Non-pigmented ciliary epithelial cell (primary cell): ENCODE results near the gene AMBRA1.
"Not testable (repeated sequence)": the region's sequence is repeated elsewhere in the genome, so short reads cannot be mapped to it uniquely, and the experiment has no call there.

ENCODE experiments used
- DNase-seq: peaks from one replicate; pipeline ENCODE4 v3.0.0-alpha.2; 2010; ENCODE audit warnings: low read depth

Gene AMBRA1

DNA sequence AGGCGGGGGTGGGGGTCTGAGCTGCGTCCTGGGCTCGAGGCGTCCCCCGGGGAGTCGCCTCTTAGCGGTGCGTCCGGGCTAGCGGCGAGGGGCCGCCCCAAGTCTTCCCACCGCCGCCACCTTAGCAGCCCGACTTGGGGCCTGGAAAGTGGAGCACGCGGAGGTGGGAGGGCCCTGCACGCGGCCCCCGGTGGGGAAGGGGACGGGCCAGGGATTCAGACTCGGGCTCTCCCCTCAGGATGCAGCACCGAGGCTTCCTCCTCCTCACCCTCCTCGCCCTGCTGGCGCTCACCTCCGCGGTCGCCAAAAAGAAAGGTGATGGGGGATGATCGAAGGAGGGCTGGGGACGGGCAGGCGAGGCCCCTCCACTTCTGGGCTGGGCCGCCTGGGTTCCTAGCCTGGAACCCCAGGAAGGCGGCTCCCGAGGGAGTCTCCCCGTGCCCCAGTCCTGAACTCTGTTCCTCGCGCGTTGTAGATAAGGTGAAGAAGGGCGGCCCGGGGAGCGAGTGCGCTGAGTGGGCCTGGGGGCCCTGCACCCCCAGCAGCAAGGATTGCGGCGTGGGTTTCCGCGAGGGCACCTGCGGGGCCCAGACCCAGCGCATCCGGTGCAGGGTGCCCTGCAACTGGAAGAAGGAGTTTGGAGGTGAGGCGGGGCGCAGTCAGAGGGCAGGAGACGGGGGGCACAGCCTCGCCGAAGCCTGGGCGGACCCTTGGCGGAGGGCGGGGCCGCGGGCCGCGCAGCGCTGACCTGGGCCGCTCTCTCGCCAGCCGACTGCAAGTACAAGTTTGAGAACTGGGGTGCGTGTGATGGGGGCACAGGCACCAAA is 211.8 kb downstream of the AMBRA1 start:
- no peak for DNase-seq

DNA sequence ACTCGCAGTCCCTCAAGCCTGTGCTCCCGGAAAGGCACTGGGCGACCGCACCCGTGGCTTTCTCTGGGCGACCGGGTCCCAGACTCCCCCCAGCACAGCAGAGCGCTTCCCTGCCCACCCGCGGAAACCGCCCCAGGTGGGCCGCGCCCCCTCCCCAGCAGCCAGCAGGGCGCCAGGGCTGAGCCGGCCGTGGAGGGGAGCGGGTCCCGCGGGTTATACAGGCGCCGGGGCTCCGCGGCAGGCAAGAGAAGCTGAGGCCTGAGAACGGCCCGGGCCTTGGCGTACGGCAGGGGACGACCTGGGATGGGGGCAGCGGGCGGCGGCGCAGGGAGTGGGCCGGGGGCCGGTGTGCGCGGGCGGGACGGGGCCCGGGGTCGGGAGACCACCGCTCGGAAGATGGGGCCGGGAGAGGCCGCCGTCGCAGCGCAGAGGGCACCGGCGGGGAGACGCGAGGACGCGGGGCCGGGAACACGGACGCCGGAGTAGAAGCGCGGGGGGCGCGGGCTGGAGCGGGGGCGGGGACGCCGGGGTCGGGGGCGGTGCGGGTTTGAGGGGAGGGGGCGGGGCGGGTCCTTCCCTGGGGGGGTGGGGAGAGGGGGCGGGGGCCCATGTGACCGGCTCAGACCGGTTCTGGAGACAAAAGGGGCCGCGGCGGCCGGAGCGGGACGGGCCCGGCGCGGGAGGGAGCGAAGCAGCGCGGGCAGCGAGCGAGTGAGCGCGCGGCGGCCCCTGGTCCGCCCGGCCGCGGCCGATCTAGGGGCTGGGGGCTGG is 212.6 kb downstream of the AMBRA1 start, which contains the start of gene MDK:
Gene MDK, plus strand, starts transcription at position 622 of the 771 bp plus-strand sequence. CDS start 389 bp downstream, outside the sequence.
- DNase-seq: no peak

DNA sequence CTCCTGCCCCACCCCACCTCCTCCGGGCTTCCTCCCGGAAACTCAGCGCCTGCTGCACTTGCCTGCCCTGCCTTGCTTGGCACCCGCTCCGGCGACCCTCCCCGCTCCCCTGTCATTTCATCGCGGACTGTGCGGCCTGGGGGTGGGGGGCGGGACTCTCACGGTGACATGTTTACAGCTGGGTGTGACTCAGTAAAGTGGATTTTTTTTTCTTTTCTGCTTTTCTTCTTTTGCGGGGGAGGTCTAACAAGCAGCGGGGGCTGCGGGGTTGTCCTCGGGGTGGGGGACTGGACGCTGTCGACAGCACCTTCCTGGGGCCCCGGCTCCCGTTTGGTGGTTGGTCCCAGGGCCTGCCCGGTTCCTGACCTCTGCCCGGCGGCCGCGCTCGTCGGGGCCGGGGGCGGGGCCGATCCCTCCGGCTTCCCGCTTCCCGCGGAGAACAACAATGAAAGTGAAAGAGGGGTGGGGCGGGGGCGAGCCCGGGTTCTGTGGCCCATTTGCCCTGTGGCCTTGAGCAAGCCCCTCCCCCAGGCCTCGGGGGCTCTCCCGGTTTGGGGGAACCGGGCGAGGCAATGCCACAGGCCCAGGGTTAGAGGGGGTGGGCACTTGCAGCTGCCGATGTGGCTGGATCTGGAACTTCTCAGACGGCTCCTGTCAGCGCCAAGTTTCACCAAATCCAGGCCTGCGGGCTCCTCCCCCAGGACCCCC is 213.3 kb downstream of the AMBRA1 start:
- no peak for DNase-seq

DNA sequence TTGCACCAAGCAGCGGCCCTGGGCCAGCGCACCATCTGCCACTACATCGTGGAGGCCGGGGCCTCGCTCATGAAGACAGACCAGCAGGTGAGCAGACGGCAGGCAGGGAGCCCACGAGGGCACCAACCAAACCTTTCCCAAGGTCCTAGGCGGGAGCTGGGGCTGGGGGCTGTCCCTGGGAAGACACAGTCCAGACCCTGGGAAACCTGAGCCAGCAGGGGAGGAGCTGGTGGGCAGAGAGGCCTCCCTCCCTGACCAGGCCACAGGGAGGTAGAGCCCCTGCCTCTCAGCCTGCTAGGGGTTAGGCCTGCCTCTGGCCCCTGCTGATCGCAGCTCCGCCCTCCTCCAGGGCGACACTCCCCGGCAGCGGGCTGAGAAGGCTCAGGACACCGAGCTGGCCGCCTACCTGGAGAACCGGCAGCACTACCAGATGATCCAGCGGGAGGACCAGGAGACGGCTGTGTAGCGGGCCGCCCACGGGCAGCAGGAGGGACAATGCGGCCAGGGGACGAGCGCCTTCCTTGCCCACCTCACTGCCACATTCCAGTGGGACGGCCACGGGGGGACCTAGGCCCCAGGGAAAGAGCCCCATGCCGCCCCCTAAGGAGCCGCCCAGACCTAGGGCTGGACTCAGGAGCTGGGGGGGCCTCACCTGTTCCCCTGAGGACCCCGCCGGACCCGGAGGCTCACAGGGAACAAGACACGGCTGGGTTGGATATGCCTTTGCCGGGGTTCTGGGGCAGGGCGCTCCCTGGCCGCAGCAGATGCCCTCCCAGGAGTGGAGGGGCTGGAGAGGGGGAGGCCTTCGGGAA is 214.1 kb downstream of the AMBRA1 start:
- DNase-seq: not testable (repeated sequence)

DNA sequence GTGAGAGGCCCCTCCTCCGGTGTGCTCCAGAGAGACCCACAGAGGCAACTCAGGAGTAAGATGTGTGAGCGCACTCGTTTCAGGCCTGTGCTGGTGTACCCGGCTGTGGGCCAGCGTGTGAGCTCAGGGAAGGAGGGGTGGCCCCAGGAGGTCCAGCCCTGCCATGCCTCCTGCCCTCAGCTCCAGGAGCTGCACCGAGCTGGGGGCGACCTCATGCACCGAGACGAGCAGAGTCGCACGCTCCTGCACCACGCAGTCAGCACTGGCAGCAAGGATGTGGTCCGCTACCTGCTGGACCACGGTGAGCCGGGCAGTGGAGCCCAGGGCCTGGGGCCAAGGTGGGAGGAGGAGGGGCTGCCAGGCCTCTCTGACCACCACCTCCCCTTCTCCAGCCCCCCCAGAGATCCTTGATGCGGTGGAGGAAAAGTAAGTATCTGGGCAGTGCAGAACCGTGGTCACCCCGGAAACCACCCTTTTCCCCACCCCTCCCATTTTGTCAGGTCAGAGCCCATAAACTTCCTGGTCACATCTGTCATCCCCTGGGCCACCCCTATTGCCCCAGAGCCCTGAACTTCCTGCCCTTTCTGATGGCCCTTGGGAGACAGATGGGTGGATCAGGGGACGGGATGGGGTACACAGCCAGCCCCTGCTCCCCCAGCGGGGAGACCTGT is 214.9 kb downstream of the AMBRA1 start:
- DNase-seq: no peak

DNA sequence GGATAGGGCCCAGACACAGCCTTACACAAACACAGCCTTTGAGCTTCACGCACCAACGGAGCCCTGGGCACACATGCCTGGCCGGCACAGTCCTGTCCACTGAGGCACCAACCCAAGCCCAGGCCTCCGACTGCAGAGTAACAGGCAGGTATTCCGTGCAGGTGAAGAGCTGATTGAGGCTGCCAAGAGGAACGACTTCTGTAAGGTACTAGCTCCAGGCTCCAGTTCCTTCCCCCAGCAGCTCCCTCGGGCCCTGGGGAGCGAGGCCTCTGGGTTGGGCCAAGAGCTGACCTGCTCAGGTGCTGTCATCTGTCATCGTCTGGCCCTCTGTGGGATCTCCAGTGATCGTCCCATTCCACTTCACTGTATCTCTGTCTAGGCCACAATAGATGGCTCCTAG is 215.5 kb downstream of the AMBRA1 start:
- DNase-seq: no peak

DNA sequence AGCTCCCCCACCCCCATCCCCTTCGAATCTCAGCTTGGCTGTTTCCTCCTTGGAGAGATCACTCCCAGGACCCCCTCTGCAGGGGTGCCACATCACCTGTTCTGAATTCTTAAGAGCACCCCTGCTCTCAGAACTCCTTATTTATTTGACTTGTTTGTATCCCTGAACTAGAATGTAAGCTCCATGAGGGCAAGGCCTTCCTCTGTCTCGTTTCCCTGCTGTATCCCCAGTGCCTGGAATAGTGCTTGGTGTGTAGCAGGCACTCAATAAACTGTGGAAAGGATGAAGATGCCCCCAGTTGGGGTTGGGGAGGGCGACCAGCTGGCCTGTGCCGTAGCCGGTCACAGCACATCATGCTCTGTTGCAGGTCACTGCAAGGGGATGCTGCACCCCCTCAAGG is 216.0 kb downstream of the AMBRA1 start:
- DNase-seq: no peak

DNA sequence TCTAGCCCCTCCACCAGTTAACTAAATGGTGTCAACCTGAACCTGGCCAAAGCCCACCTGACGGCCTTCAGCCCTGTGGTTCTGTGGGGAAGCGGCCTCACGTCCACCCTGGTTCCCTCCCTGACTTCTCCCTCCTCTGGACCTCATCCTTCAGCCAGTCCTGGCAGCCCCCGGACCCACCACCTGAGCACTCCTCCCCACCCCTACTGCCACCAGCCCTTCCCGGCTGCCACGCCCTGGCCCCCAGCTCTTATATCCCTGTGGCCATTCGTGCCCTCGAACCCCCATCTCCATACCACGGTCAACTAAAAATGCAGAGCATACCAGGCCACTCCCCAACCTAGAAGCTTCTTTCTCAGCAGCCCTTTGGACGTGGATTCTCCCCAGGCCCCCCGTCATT is 216.5 kb downstream of the AMBRA1 start:
- DNase-seq: no peak

DNA sequence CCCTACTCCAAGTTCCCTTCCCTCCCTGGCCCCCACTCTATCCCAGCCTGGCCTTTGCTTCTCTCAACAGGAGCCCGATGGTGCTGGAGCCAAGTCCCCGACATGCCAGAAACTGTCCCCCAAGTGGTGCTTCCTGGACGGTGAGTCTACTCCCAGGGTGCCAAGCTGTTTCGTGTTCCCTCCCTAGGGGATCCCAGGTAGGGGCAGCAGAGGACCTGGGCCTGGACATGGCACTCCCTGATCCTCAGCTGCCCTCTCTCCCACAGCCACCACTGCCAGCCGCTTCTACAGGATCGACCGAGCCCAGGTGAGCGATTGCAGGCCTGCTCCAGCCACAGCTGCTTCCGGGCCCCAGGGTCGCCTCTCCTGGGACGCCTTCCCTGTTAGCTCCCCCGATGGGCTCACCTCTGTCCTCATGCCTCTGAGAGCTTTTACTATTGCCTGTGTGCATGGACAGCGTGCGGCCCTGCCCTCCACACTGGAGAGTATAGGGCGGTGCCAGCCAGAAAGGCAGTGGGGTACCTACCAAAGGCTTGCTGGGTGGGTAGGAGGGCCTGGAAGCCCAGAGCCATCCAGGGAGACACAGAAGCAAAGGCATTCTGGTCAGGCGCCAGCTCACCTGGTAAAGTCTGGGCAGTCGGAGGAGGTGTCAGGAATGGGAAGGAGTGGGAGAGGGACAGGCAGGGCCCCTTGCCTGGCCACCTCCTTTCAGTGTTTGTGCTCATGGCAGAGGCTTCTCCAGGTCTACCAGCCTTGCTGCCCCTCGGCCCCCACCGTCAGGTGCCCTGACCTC is 217.4 kb downstream of the AMBRA1 start:
- DNase-seq: no peak

DNA sequence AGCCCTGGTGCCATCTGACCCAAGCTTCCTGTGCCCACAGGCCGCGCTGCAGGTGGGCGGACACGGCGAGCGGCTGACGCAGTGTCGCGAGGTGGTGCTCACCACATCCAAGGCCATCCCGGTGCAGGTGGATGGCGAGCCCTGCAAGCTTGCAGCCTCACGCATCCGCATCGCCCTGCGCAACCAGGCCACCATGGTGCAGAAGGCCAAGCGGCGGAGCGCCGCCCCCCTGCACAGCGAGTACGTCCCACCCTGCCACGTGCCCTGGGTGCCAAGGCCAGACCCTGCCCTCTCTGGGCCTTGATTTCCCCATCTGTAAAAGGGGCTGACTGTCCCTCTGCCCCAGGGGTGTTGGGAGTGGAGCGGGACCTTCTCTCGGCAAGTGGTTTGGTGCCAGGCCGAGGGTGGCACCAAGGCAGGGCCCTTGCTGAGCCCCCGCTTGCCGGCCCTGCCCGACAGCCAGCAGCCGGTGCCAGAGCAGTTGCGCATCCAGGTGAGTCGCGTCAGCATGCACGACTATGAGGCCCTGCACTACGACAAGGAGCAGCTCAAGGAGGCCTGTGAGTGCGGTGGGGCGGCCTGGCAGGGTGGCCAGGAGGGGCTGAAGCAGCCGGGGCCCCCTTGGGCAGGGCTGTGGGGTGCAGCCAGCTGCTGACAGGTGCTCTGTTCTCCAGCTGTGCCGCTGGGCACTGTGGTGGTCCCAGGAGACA is 218.3 kb downstream of the AMBRA1 start:
- no peak for DNase-seq

DNA sequence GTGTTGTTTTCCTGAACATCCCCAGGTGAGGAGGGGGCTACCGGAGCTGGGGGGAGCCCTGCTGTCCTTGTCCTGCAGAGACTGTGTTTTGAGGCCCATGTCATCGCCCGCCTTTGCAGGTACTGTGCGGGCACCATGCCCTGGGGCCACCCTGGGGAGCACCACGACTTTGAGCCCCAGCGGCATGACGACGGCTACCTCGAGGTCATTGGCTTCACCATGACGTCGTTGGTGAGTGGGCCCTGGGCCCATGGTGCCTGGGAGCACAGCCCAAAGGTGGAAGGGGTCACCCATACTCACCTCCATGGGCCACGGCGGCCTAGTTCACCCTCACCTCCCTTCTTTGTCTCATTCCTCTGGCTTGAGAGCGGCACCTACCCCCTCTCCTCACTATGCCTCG is 219.0 kb downstream of the AMBRA1 start:
- no peak for DNase-seq

DNA sequence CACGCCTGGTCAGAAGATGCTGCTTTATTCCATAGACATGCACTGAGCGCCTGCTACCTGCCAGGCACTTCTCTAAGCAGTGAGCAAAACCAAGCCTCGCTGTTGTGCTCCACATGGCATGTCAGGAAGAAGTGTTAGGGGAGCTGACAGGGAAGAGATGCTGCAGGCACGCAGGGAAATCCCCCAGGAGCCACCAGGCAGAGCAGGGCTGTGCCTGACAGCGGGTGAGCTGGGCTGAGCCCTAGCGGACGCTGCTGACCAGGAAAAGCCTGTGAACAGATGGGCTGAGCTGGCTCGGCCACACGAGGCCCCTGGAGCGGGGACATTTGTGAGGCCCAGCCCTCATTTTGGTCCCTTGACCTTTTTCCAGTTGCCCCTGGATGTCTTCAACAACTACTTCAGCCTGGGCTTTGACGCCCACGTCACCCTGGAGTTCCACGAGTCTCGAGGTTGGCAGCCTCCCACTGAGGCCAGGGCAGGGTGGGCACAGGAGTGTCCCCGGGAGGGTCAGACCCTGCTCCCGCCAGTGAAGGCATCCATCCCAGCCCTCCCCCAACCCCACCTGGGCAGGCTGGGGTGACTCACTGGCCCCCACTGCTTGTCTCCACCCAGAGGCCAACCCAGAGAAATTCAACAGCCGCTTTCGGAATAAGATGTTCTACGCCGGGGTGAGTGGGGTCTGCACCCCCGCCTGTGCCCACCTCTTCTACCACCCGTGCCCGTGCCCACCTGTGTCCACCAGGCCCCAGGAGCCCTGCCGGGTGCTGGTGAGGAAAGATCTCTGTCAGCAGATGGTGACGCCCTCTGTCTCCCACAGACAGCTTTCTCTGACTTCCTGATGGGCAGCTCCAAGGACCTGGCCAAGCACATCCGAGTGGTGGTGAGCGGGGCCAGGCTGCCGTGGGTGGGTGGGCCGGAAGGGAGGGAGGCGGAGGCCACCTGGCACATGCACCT is 219.8 kb downstream of the AMBRA1 start:
- DNase-seq: no peak

DNA sequence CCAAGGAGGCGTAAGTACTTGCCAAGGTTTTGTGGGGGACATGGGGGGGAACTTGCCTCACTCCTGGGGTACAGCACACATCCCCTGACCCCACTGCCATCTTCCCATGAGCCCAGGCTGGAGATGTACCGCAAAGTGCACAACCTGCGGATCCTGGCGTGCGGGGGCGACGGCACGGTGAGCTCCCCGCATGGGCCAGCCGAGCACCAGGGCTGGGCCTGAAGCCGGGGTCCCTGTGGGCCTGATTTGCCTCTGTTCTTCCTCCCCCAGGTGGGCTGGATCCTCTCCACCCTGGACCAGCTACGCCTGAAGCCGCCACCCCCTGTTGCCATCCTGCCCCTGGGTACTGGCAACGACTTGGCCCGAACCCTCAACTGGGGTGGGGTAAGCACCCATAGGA is 221.3 kb downstream of the AMBRA1 start:
- DNase-seq: not testable (repeated sequence)

DNA sequence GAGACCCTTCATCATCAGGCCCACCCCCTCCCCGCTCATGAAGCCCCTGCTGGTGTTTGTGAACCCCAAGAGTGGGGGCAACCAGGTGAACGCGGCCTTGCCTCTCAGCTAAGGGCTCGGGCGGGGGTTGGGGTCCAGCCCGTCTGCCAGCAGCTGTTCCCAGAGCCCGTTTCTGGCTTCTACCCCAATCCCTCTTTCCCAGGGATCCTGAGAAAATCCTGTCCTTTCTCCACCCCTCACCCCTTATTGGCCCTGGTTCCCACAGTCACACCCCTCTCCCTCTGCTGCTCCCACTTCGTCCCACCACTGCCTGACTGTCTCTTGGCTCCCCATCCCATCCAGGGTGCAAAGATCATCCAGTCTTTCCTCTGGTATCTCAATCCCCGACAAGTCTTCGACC is 221.7 kb downstream of the AMBRA1 start:
- no peak for DNase-seq

DNA sequence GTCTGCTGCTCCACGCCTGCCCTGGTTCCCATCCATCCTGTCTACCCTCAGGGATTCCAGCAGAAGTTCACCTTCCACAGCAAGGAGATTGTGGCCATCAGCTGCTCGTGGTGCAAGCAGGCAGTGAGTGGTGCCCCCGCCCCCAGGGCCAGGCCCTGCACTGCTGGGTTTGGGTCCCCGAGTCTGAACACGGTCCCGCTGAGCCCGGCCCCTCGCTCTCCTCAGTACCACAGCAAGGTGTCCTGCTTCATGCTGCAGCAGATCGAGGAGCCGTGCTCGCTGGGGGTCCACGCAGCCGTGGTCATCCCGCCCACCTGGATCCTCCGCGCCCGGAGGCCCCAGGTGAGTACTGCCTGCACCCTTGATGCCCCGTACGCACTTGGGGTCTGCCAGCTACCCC is 222.6 kb downstream of the AMBRA1 start:
- DNase-seq: not testable (repeated sequence)

DNA sequence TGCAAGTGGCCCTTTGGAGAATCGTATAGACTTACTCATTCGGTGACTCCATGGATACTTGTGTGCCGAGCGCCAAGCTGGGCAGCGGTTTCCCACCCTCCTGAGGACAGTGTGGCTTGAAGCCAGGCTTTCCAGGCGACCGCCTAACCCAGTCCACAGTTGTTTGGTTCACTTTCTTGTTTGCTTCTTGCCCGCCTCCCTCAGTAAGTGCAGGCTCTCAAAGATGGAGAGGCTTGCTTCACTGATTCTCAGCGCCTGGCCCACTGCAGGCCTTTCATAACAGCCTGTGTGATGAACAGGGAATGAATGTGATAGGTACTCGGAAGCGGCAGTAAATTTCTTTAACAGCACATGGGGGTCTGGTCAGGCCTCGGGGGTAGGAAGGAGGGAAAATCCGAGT is 223.6 kb downstream of the AMBRA1 start:
- no peak for DNase-seq

DNA sequence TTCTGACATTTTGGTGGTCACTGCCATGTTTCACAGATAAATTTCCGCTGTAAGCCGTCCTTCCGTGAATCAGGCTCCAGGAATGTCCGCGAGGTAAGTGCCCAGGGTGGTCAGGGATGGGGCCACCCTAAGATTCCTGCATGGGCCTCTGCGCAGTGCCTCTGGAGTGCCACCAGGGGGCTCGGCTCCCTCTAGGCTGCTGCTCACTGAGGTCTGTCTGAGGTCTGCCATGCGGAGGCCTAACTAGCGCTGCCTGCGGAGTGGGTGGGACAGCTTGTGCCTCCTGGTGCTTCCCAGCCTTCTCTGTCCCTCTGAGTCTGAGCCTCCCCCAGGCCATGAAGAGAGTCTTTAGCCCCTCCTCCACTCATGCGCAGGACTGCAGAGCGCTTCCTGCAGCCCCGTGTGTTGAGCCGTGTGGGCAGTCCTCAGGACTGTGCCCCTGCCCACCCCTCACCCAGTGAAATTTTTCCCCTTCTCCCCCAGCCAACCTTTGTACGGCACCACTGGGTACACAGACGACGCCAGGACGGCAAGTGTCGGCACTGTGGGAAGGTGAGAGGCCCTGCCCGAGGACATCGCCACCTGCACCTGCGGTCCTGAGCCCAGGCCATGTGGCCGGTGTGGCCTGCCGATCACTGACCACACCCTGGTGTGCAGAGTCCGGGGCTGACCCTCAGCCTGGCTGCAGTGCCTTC is 224.2 kb downstream of the AMBRA1 start:
- DNase-seq: no peak

DNA sequence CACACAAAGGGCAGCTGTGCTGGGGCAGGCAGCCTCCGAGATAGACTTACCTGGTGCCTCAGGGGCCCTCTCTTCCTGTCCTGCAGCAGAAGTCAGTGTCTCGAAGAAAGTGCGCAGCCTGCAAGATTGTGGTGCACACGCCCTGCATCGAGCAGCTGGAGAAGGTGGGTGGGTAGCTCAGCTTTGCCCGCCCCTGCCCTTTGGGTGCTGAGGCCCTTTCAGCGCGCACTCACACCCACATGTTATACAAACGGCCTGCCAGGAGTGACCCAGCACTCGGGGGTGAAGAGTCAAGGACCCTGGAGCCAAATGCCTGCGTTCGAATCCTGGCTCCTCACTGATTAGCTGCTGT is 225.9 kb downstream of the AMBRA1 start:
- DNase-seq: no peak
